ENCODE results near the gene DHRS11.
A peak's percentile ranks its signal among the peaks of the same experiment; 100 is the strongest.

Gene DHRS11, protein sequence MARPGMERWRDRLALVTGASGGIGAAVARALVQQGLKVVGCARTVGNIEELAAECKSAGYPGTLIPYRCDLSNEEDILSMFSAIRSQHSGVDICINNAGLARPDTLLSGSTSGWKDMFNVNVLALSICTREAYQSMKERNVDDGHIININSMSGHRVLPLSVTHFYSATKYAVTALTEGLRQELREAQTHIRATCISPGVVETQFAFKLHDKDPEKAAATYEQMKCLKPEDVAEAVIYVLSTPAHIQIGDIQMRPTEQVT

DNA sequence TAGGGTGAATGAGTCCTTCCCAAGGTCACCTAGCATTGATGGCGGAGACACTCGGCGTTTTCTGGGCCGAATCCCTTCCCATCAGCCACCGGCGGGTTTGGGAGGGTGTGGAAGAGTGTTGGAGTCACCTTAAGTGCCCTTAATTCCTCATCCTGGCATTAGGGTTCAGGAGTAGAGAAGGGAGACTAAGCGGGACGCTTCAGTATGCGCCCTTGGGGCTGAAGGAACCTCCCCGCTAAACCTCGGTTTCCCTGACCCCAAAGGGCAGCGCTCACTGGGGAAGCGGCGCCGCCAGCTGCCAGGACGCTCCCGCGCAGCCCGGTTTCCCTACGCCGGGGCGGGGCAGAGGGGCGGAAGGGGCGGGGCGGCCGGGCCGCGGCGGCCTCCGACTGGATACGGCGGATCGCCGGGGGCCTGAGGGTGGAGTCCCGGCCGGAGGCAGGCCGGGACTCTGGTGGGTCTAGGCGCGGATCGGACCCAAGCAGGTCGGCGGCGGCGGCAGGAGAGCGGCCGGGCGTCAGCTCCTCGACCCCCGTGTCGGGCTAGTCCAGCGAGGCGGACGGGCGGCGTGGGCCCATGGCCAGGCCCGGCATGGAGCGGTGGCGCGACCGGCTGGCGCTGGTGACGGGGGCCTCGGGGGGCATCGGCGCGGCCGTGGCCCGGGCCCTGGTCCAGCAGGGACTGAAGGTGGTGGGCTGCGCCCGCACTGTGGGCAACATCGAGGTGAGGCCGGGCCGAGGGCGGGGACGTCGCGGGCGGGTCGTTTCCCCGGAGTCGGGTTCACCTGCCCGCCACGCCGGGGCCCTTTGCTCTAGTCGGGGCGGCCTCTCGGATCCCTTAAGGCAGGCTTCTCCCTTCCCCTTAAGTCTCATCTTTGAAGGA, at the start of gene DHRS11:
DHRS11 (plus strand) TSS at position 446 of the 882 bp plus-strand sequence; CDS start at position 577, 131 bp downstream.
- peak; percentile 75 for DNase-seq

GRCh38 chr17:36542755-36543154, 48.9 kb upstream of the DHRS11 start:
- DNase-seq: no peak

DNA sequence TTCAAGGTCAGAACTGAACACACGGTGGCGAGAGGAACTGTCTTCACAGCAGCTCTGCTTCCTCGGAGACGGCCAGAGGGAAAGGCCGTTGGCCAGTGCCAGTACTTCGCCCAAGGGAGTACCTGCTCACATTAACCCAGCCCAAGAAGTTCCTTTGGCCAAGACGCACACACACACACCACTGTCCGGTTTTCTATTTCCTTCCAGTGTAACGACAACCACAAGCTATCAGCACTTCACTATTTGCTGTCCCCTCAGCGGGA, 47.7 kb upstream of the DHRS11 start:
- no peak for DNase-seq

- DNase-seq: peak; percentile 90
Observed at GRCh38 chr17:36544307-36545076, 47.2 kb upstream of the DHRS11 start, which contains the start of gene GGNBP2. TSS of gene GGNBP2 (plus strand) at chr17:36544919. CDS start at chr17:36545725, 806 bp downstream.

GRCh38 chr17:36545077-36545464, 46.6 kb upstream of the DHRS11 start:
- DNase-seq: no peak

- peak; percentile 98 for DNase-seq
Observed at GRCh38 chr17:36545465-36546417, 45.9 kb upstream of the DHRS11 start.

GRCh38 chr17:36546418-36547093, 45.1 kb upstream of the DHRS11 start:
- DNase-seq: no peak

GRCh38 chr17:36547776-36548175, 43.9 kb upstream of the DHRS11 start:
- DNase-seq: no peak

GRCh38 chr17:36550491-36551417, 40.9 kb upstream of the DHRS11 start:
- no peak for DNase-seq

GRCh38 chr17:36553459-36553858, 38.2 kb upstream of the DHRS11 start:
- DNase-seq: no peak

DNA sequence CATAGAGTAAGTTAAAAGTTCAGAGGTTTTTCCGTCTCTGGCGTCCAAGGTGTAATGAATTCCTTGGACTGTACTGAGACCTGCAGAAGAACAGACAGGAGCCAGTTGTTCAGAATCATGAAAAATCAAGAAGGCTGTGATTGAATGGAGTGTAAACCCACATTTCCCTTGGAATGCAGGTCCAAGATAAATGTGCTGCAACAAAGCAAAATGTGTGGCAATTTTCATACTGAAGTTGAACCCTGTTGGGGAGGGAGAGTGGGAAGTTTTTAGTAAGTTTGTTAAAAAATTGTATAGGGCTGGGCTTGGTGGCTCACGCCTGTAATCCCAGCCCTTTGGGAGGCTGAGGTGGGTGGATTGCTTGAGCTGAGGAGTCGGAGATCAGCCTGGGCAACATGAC, 25.6 kb upstream of the DHRS11 start:
- DNase-seq: no peak

- no peak for DNase-seq
Observed at GRCh38 chr17:36575028-36575427, 16.7 kb upstream of the DHRS11 start.

DNA sequence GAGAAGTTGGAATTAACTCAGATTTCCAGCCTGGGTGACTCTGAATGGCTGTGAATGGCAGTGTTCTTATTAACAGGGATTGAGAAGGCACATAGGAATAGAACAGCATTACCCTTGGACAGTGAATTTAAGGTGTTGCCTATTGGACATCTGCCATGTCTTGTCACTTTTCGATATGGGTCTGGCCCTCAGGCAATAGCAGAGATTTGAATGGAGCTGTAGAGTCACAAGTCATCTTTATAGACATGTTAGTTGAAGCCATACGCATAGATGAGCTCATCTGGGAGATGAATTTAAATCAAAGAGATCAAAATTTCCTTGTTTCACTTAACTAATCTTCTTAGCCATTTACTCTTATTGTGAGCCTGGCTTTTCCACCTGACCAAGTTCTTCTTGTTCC, 14.9 kb upstream of the DHRS11 start:
- no peak for DNase-seq

- DNase-seq: no peak
Observed at GRCh38 chr17:36578671-36579070, 13.0 kb upstream of the DHRS11 start.

- no peak for DNase-seq
Observed at GRCh38 chr17:36583787-36584186, 7.9 kb upstream of the DHRS11 start.

DNA sequence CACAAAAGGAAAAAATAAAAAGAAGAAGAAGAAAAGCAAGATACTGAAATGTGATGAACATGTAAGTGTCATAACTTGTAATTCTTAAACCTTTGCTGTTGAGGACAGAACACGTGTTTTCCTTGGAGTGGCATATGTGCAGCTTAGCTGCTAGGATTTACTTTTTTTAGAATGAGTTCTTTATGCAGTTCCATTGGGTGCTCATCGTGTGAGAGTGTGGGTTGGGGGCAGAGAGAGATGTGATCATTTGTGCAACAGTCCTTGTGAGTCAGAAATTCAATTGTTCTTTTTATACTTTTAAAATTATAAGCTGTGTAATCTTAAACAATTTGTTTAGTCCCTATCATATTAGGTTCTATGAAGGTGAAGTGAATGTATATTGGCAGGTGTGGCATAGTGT, 5.5 kb upstream of the DHRS11 start:
- DNase-seq: no peak

DNA sequence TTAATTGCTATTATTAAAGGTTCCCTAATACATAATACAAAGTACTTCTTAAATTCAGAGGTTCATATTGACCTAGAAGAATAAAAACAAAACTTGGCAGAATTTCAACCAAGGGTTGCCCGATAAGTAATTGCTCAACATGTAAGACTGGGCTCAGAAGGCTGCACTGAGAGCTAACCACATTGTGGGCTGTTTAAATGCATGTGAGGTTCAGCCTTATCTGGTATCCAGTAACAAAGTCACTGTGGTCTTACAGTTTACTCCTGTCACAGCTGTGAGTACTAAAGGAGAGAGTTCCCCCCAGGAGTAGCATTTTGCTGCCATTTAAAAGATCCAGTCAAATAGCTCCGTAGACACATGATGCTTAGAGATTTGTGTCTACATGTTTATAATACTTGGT, 1.6 kb upstream of the DHRS11 start:
- no peak for DNase-seq

GRCh38 chr17:36592316-36592715, 637 bp downstream of the DHRS11 start:
- DNase-seq: no peak

DNA sequence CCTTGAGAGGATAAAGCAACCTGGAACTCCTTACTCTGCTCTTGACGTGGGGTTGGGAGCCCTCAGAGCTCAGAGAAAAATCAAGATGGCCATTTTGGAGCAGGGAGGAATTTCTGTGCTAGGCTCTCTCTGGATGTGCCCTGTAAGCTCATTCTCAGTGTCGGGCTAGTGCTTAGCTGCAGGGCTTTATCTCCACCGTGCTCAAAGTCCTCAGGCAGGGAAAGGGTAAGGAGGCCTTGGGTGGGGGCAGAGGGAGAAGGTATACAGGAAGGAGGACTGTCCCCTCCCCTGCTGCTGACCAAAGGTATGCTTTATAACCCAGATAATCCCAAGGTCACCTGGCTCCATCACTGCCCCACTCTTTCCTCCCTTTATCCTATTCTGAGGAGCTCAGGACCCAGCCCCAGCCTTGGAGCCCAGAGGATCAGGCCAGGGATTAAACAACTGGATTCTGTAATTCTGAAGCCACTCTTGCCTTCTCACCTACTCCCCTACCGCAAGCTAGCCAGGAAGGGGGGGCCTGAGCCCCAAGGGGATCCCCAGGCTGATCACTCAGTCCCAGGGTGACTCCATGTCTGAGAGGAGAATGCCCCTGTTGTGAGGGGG, 1.1 kb downstream of the DHRS11 start:
- DNase-seq: no peak

DNA sequence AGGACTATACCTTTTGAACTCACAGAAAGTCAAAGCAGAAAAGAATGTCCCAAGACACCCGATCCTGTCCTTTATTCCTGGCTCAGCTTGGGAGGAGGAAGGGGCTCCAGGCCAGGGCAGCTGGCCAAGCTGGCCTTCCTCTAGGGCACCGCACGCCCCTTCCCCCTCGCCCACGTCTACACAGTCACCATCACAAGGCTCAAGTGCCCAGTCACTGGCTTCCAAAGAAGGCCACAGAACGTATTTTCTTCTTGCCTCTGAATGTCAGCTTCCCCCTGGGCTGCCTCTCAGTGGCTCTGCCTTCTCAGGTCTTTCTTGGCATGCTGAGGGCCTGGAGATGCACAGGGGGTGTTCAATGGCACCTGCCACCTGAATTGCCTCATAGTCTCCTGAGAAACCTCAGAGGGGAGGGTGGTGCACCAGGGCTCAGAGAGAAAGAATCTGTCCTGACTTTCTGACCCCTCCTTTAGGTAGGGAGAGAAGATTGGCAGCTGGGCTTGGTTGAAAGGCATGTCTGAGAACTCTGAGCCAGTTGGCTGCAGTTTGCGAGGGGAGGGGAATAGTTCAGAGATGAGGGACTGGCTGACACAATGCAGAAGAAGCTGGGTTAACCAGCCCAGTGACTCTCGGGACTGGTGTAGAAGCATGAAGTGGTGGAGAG, 2.1 kb downstream of the DHRS11 start:
- DNase-seq: no peak
